Prostate gland (tissue), 2 donors: Measurements from ENCODE around the gene GPR146.

ENCODE experiments used
- CTCF ChIP-seq, 4 experiments: fragments of 200-600 bp in 2 of 4; fragments of 450-650 bp in 2 of 4; sonication (generic) in 2 of 4; IDR thresholded peaks; 1 replicate in 3 of 4; 2 replicates in 1 of 4; pipeline ENCODE4 v1.5.1; 2016 to 2019; ENCODE audit warnings: antibody characterized with exemption in 4 of 4, mild to moderate bottlenecking in 2 of 4, moderate library complexity in 2 of 4
- POLR2A ChIP-seq: fragments of 450-650 bp; IDR thresholded peaks from one replicate; pipeline ENCODE4 v1.6.1; 2016; ENCODE audit warnings: antibody characterized with exemption, mild to moderate bottlenecking
- POLR2AphosphoS5 ChIP-seq: sonication (generic); formaldehyde crosslinking; IDR thresholded peaks from one replicate; pipeline ENCODE4 v1.6.1; 2017; ENCODE audit warnings: antibody characterized with exemption

- TF ChIP-seq CTCF (IDR thresholded peaks at IDR 0.05) (no peak), POLR2A (no peak), POLR2AphosphoS5 (no peak)
These were observed 12.5 kb upstream of the GPR146 start for GRCh38 chr7:1031716-1032455.
